ENCODE results near the gene EIF4A2. TPM values are rescaled to one million over a fixed set of nuclear protein-coding genes. Genes with fewer than 3 reads are reported as not detected.

Gene EIF4A2
- total and polyA plus RNA-seq, 9 of the 15 experiments (the other 6 are each of a cell fraction or from before 2014, with no cell fraction given), result 307 to 754 (median 435) TPM

- in situ Hi-C loops (cut with MboI), result no loop called here
- TF ChIP-seq ZNF511 (CRISPR knock-in tag; IDR thresholded peaks at IDR 0.05), result no peak
- TF ChIP-seq FOXP1 (CRISPR knock-in tag; IDR thresholded peaks at IDR 0.05), result no peak
- no peak for TF ChIP-seq ZNF212 (CRISPR knock-in tag; IDR thresholded peaks at IDR 0.05)
- no peak for TF ChIP-seq BCL6 (CRISPR knock-in tag; IDR thresholded peaks at IDR 0.05)
- TF ChIP-seq E2F8 (IDR thresholded peaks at IDR 0.05; ENCODE audit: low read depth, partially characterized antibody), result no peak
- TF ChIP-seq ZBTB5 (IDR thresholded peaks at IDR 0.05), result no peak
- TF ChIP-seq NCOA1 (IDR thresholded peaks at IDR 0.05; ENCODE audit: low read depth), result no peak
- TF ChIP-seq ZNF224 (CRISPR knock-in tag; IDR thresholded peaks at IDR 0.05), result no peak
- TF ChIP-seq HSF4 (CRISPR knock-in tag; IDR thresholded peaks at IDR 0.05; ENCODE audit: borderline replicate concordance), result no peak
- no peak for TF ChIP-seq ID3 (CRISPR knock-in tag; IDR thresholded peaks at IDR 0.05)
- no peak for TF ChIP-seq ID3 (tag; IDR thresholded peaks at IDR 0.05)
- no peak for TF ChIP-seq ZBTB12 (CRISPR knock-in tag; IDR thresholded peaks at IDR 0.05)
- TF ChIP-seq ZNF830 (CRISPR knock-in tag; IDR thresholded peaks at IDR 0.05), result no peak
These were observed 41.2 kb downstream of the EIF4A2 start for GRCh38 chr3:186824430-186825139.

More at GRCh38 chr3:186824430-186825139, 41.2 kb downstream of the EIF4A2 start:
- Histone ChIP-seq H3K4me2 (ENCODE audit: insufficient read depth, low read length) (peak overlapping the region; percentile 80; the same call in 1 of the 2 replicates), H3K4me3 (no peak overlapping the region), H3K9me1 (ENCODE audit: control insufficient read depth, insufficient read depth, low read length) (no peaks in the 10 kb centered on the region), H3K4me1 (replicated peaks in 1 of 2; ENCODE audit: control insufficient read depth in 2 of 2, insufficient read depth in 2 of 2, low read length in 2 of 2) (peaks cover 19 to 37% of the 10 kb centered on the region in 2 experiments; a peak in 4 of 5 replicates), H4K20me1 (replicated peaks; ENCODE audit: control insufficient read depth, insufficient read depth, low read length) (no peaks in the 10 kb centered on the region), H3K79me2 (ENCODE audit: control insufficient read depth, insufficient read depth, low read length) (peaks cover 15% of the 10 kb centered on the region), H3K36me3 (ENCODE audit: control insufficient read depth, insufficient read depth, low read length) (no peaks in the 10 kb centered on the region), H2AFZ (ENCODE audit: low read depth, low read length) (peak overlapping the region; percentile 69), H3K9me3 (replicated peaks; ENCODE audit: control insufficient read depth, insufficient read depth, low read depth, low read length) (no peaks in the 10 kb centered on the region), H3K9ac (ENCODE audit: insufficient read depth in 1 of 2, low read depth in 2 of 2, low read length in 2 of 2) (peak overlapping the region; percentile 7 to 89; a peak in 3 of 4 replicates), H3K27me3 (ENCODE audit: control insufficient read depth in 2 of 2, insufficient read depth in 2 of 2, low read length in 2 of 2) (peaks cover 1 to 4% of the 10 kb centered on the region in 2 experiments; a peak in 3 of 5 replicates), H3K27ac (ENCODE audit: extremely low read depth, low read depth, low read length) (no peak overlapping the region)
- CTCF ChIA-PET (ENCODE audit: low intra/inter-chr PET ratio), result no interaction called here
- FAIRE-seq, result no peak
- intact Hi-C loops (cut with micrococcal nuclease), result loop anchor here (5.0 to 10.0 kb wide), 3 partner anchors 67 to 840 kb away; no protein-coding TSS in a partner anchor
- ATAC-seq, result no peak
- DNase-seq (ENCODE audit: extremely low read depth in 1 of 4, low spot score in 3 of 4), result no peak
- POLR2A ChIA-PET, result interaction anchor here (0.6 to 3.7 kb wide), 7 partner anchors 28 to 296 kb away, joined by 3 to 19 read pairs (median 3); no protein-coding TSS in a partner anchor
- BruUV-seq (replicated peaks), result no TSS peak
- WGBS (ENCODE audit: insufficient coverage, low coverage, missing lambda C conversion rate), result 83% methylated on average over 16 of the region's 18 CpGs

Measured in K562 (cell line).